HG03175 (cell line): Measurements from ENCODE around the gene OR6K3.
"Not testable (repeated sequence)": the region's sequence is repeated elsewhere in the genome, so short reads cannot be mapped to it uniquely, and the experiment has no call there.

Experiments used
- ATAC-seq: cut with Tn5 transposase; IDR thresholded peaks from one replicate; pipeline ENCODE4 v1.9.1; 2021; ENCODE audit warnings: mild to moderate bottlenecking, moderate library complexity; ENCODE audit not compliant: unreplicated experiment

Gene OR6K3

GRCh38 chr1:158688343-158688742, 32.2 kb downstream of the OR6K3 start:
- not testable (repeated sequence) for ATAC-seq

GRCh38 chr1:158687037-158687436, 33.5 kb downstream of the OR6K3 start:
- no peak for ATAC-seq

GRCh38 chr1:158686111-158687009, 34.2 kb downstream of the OR6K3 start, which contains the start of gene SPTA1:
SPTA1 (minus strand) TSS chr1:158686715; CDS start chr1:158686517, 198 bp downstream.
- ATAC-seq: no peak

- no peak for ATAC-seq
Measured at GRCh38 chr1:158685085-158685484, 35.4 kb downstream of the OR6K3 start.

GRCh38 chr1:158681606-158682005, 38.9 kb downstream of the OR6K3 start:
- no peak for ATAC-seq

GRCh38 chr1:158679289-158679688, 41.2 kb downstream of the OR6K3 start:
- ATAC-seq: no peak

- ATAC-seq: no peak
Measured at GRCh38 chr1:158675563-158676323, 44.8 kb downstream of the OR6K3 start.

- no peak for ATAC-seq
Measured at GRCh38 chr1:158674302-158674701, 46.2 kb downstream of the OR6K3 start.
